HepG2 (cell line): ENCODE results near the gene EPB41L1. TPM values are rescaled to one million over a fixed set of nuclear protein-coding genes. Genes with fewer than 3 reads are reported as not detected.

Experiments
- ARID4A ChIP-seq: sonication (generic); formaldehyde crosslinking; IDR thresholded peaks from 2 replicates; pipeline ENCODE4 v1.5.0; 2020; ENCODE audit warnings: mild to moderate bottlenecking, missing genetic modification reagents, borderline replicate concordance
- BRF2 ChIP-seq: sonication (generic); formaldehyde crosslinking; IDR thresholded peaks from 2 replicates; pipeline ENCODE4 v1.8.1; 2022; ENCODE audit warnings: mild to moderate bottlenecking, missing genetic modification reagents
- GRHL1 ChIP-seq: sonication (generic); formaldehyde crosslinking; conservative IDR thresholded peaks from 2 replicates; pipeline ENCODE4 v1.8.0; 2022; ENCODE audit warnings: missing genetic modification reagents
- HNF4G ChIP-seq, 2 experiments: sonication (generic) in 1 of 2; formaldehyde crosslinking in 1 of 2; IDR thresholded peaks; 2 replicates each; pipeline versions ENCODE4 v1.4.0 to v1.6.1; 2011 to 2020; ENCODE audit warnings: borderline replicate concordance in 2 of 2, low read depth in 2 of 2, mild to moderate bottlenecking in 2 of 2, low read length in 1 of 2, missing genetic modification reagents in 1 of 2, moderate library complexity in 1 of 2
- IKZF4 ChIP-seq: sonication (generic); formaldehyde crosslinking; IDR thresholded peaks from 2 replicates; pipeline ENCODE4 v1.5.1; 2020; ENCODE audit warnings: borderline replicate concordance, mild to moderate bottlenecking, low read depth, missing genetic modification reagents; ENCODE audit errors: not compliant biosample characterization
- MIER3 ChIP-seq: IDR thresholded peaks from 2 replicates; pipeline ENCODE4 v1.6.1; 2016; ENCODE audit warnings: missing compliant biosample characterization, borderline replicate concordance
- MLXIP ChIP-seq: sonication (generic); formaldehyde crosslinking; IDR thresholded peaks from 2 replicates; pipeline ENCODE4 v1.9.0; 2021; ENCODE audit warnings: missing genetic modification reagents, borderline replicate concordance
- MTA3 ChIP-seq: sonication (generic); formaldehyde crosslinking; IDR thresholded peaks from 2 replicates; pipeline ENCODE4 v1.4.0; 2020; ENCODE audit warnings: missing genetic modification reagents
- REPIN1 ChIP-seq: sonication (generic); formaldehyde crosslinking; IDR thresholded peaks from 2 replicates; pipeline ENCODE4 v1.8.0; 2022; ENCODE audit warnings: missing genetic modification reagents, low read depth, mild to moderate bottlenecking, borderline replicate concordance
- SPEN ChIP-seq: sonication (generic); formaldehyde crosslinking; IDR thresholded peaks from 2 replicates; pipeline ENCODE4 v1.5.1; 2020; ENCODE audit warnings: low read depth, mild to moderate bottlenecking, missing genetic modification reagents
- TRIM24 ChIP-seq: sonication (generic); formaldehyde crosslinking; IDR thresholded peaks from 2 replicates; pipeline ENCODE4 v1.8.0; 2022; ENCODE audit warnings: mild to moderate bottlenecking, missing genetic modification reagents
- ZNF564 ChIP-seq: sonication (generic); formaldehyde crosslinking; IDR thresholded peaks from 2 replicates; pipeline ENCODE4 v1.8.1; 2023; ENCODE audit warnings: mild to moderate bottlenecking, missing genetic modification reagents
- ZNF572 ChIP-seq: sonication (generic); formaldehyde crosslinking; IDR thresholded peaks from 2 replicates; pipeline ENCODE4 v1.5.1; 2020; ENCODE audit warnings: mild to moderate bottlenecking, missing genetic modification reagents
- ZUFSP ChIP-seq: sonication (generic); formaldehyde crosslinking; IDR thresholded peaks from 2 replicates; pipeline ENCODE4 v1.9.0; 2021; ENCODE audit warnings: missing genetic modification reagents, mild to moderate bottlenecking, borderline replicate concordance
- polyA plus RNA-seq, 8 experiments: library from polyadenylated mRNA; depleted of rRNA in 3 of 8; stranded (reverse) in 7 of 8; unstranded in 1 of 8; fragments of >200 nt; fragmentation: Illumina TruSeq in 4 of 8; extraction: Trizol in 4 of 8; gene quantifications; 2 replicates each; pipeline versions ENCODE4 v1.2.1 to v1.2.3, GENCODE V29; 2011 to 2016; ENCODE audit warnings: low read depth in 4 of 8, missing spikeins in 1 of 8, mixed read lengths in 1 of 8; ENCODE audit not compliant: insufficient read depth in 1 of 8
- total RNA-seq, 5 experiments: library from RNA; depleted of rRNA; stranded (reverse); fragments of >200 nt; fragmentation: Illumina TruSeq; extraction: Trizol; gene quantifications; 2 replicates each; pipeline ENCODE4 v1.2.3, GENCODE V29; 2016; ENCODE audit warnings: low read depth in 1 of 5

The EPB41L1 gene
- total and polyA plus RNA-seq, 2 of the 13 experiments (the other 11 are each of a cell fraction or from before 2014, with no cell fraction given): 16.7 to 39.0 TPM

GRCh38 chr20:36183155-36183944 is 28.8 kb downstream of the EPB41L1 start (continued):
- TF ChIP-seq ZNF564 (CRISPR knock-in tag): no peak; the same call in 1 of the 2 replicates
- peak; percentile 81; the same call in 1 of the 2 replicates for TF ChIP-seq REPIN1 (CRISPR knock-in tag)
- TF ChIP-seq MIER3 (CRISPR knock-in tag): peak; percentile 94; the same call in 1 of the 2 replicates
- no peak for TF ChIP-seq MLXIP (CRISPR knock-in tag)
- peak; percentile 84; the same call in 1 of the 2 replicates for TF ChIP-seq TRIM24 (CRISPR knock-in tag)
- no peak for TF ChIP-seq GRHL1 (CRISPR knock-in tag)
- TF ChIP-seq ZUFSP (CRISPR knock-in tag): no peak
- peak; percentile 97 for TF ChIP-seq ZNF572
- TF ChIP-seq SPEN: peak; percentile 57
- no peak for TF ChIP-seq MTA3 (CRISPR knock-in tag)
- peak; percentile 99 for TF ChIP-seq HNF4G (IDR thresholded peaks at IDR 0.05; ENCODE audit: borderline replicate concordance, low read depth, low read length)
- peak; percentile 98 for TF ChIP-seq HNF4G (CRISPR knock-in tag; IDR thresholded peaks at IDR 0.05; ENCODE audit: borderline replicate concordance, low read depth)
- peak; percentile 76 for TF ChIP-seq IKZF4 (CRISPR knock-in tag)
- peak; percentile 77; the same call in 1 of the 2 replicates for TF ChIP-seq ARID4A
- TF ChIP-seq BRF2 (CRISPR knock-in tag): no peak
